PC-9 (cell line): ENCODE measurements around the gene TMEM135.

Source experiments
- EZH2 ChIP-seq: fragments of 200-600 bp; sonication (generic); IDR thresholded peaks from 2 replicates; pipeline ENCODE4 v1.8.0; 2017; ENCODE audit warnings: antibody characterized with exemption, low read depth
- TF ChIP-seq, protein P1 (sequence below): fragments of 200-600 bp; sonication (generic); conservative IDR thresholded peaks from 2 replicates; pipeline ENCODE4 v1.6.1; 2017; ENCODE audit warnings: mixed run types, antibody characterized with exemption, mild to moderate bottlenecking, moderate library complexity

DNA sequence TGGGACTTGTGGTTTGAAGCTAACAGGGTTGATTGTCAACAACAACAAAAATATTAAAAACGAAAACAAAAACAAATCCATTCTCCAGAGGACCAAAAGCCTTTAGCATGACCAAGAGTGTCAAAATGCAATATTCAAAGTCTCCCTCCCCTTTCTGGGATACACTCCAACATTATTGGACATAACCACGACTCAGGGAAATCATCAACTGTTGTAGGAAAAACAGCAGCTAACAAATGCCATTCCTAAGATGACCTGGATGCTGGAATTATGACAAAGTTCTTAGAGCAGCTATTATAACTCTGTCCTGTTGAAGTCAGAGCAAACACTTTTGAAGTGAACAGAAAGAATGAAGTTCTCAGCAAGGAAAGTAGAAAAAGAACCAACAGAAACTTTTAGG is 143.0 kb downstream of the TMEM135 start:
- TF ChIP-seq, protein P1, sequence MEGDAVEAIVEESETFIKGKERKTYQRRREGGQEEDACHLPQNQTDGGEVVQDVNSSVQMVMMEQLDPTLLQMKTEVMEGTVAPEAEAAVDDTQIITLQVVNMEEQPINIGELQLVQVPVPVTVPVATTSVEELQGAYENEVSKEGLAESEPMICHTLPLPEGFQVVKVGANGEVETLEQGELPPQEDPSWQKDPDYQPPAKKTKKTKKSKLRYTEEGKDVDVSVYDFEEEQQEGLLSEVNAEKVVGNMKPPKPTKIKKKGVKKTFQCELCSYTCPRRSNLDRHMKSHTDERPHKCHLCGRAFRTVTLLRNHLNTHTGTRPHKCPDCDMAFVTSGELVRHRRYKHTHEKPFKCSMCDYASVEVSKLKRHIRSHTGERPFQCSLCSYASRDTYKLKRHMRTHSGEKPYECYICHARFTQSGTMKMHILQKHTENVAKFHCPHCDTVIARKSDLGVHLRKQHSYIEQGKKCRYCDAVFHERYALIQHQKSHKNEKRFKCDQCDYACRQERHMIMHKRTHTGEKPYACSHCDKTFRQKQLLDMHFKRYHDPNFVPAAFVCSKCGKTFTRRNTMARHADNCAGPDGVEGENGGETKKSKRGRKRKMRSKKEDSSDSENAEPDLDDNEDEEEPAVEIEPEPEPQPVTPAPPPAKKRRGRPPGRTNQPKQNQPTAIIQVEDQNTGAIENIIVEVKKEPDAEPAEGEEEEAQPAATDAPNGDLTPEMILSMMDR = no peak
- TF ChIP-seq EZH2 = no peak
